ENCODE data around the gene RGS16. TPM values are rescaled to one million over a fixed set of nuclear protein-coding genes. Genes with fewer than 3 reads are reported as not detected.

Gene RGS16
- total and polyA plus RNA-seq, 8 donors = 1.8 to 19.3 (median 3.3) TPM

GRCh38 chr1:182642461-182642860 lies 38.3 kb upstream of the RGS16 start:
- H3K36me3 ChIP-seq = no peaks in the 10 kb centered on the region
- H3K27ac ChIP-seq = no peak overlapping the region
- ATAC-seq (no peak), FAIRE-seq (no peak), DNase-seq (no peak)
- WGBS, 2 donors = 87 to 93% methylated on average over 8 of the region's 8 CpGs
- no peak overlapping the region for H3K4me3 ChIP-seq
- TF ChIP-seq CTCF (IDR thresholded peaks at IDR 0.05) = no peak
- no peaks in the 10 kb centered on the region for H3K27me3 ChIP-seq
- intact Hi-C loops (cut with DNase I) = no loop called here
- H3K9me3 ChIP-seq = no peaks in the 10 kb centered on the region
- no peaks in the 10 kb centered on the region for H3K4me1 ChIP-seq

- Histone ChIP-seq H3K9me3 (no peaks in the 10 kb centered on the region), H3K27me3 (no peaks in the 10 kb centered on the region), H3K36me3 (no peaks in the 10 kb centered on the region), H3K27ac (no peak overlapping the region), H3K4me1 (no peaks in the 10 kb centered on the region), H3K4me3 (no peak overlapping the region)
- TF ChIP-seq CTCF (IDR thresholded peaks at IDR 0.05) = no peak
- intact Hi-C loops (cut with DNase I) = no loop called here
- no peak for FAIRE-seq
- no peak for DNase-seq
- 81 to 90% methylated on average over 5 of the region's 5 CpGs for WGBS, 2 donors
- no peak for ATAC-seq
Observed at GRCh38 chr1:182641561-182641960, 37.4 kb upstream of the RGS16 start.

GRCh38 chr1:182639330-182639729 lies 35.1 kb upstream of the RGS16 start:
- DNase-seq (no peak), ATAC-seq (no peak), FAIRE-seq (no peak)
- TF ChIP-seq CTCF (IDR thresholded peaks at IDR 0.05) = no peak
- Histone ChIP-seq H3K4me1 (no peaks in the 10 kb centered on the region), H3K27ac (no peak overlapping the region), H3K4me3 (no peak overlapping the region), H3K27me3 (no peaks in the 10 kb centered on the region), H3K9me3 (no peaks in the 10 kb centered on the region), H3K36me3 (no peaks in the 10 kb centered on the region)
- 84 to 86% methylated on average over 1 of the region's 1 CpG for WGBS, 2 donors
- intact Hi-C loops (cut with DNase I) = no loop called here

GRCh38 chr1:182637769-182638168 lies 33.6 kb upstream of the RGS16 start:
- ATAC-seq = no peak
- no peak for DNase-seq
- intact Hi-C loops (cut with DNase I) = no loop called here
- WGBS, 2 donors = 78 to 86% methylated on average over 5 of the region's 5 CpGs
- Histone ChIP-seq H3K4me3 (no peak overlapping the region), H3K36me3 (no peaks in the 10 kb centered on the region), H3K27ac (no peak overlapping the region), H3K9me3 (no peaks in the 10 kb centered on the region), H3K4me1 (no peaks in the 10 kb centered on the region), H3K27me3 (no peaks in the 10 kb centered on the region)
- FAIRE-seq = no peak
- TF ChIP-seq CTCF (IDR thresholded peaks at IDR 0.05) = no peak

GRCh38 chr1:182635871-182636270 lies 31.7 kb upstream of the RGS16 start:
- no peak for TF ChIP-seq CTCF (IDR thresholded peaks at IDR 0.05)
- no peaks in the 10 kb centered on the region for H3K27me3 ChIP-seq
- intact Hi-C loops (cut with DNase I) = no loop called here
- H3K9me3 ChIP-seq = no peaks in the 10 kb centered on the region
- no peak for ATAC-seq
- 48 to 58% methylated on average over 2 of the region's 2 CpGs for WGBS, 2 donors
- no peaks in the 10 kb centered on the region for H3K36me3 ChIP-seq
- H3K27ac ChIP-seq = no peak overlapping the region
- H3K4me3 ChIP-seq = no peak overlapping the region
- DNase-seq = no peak
- FAIRE-seq = no peak
- H3K4me1 ChIP-seq = peaks cover 0 to 4% (median 0%) of the 10 kb centered on the region in 3 donors

Data from pancreas (tissue), 10 donors.